Stimulated activated CD8-positive, alpha-beta memory T cell treated with anti-CD3 and anti-CD28 coated beads, Interleukin-15, amount 100 ng/mL, for 1 hour (primary cell): Measurements from ENCODE around the gene CERKL.

Source experiments
- DNase-seq: peaks from one replicate; pipeline ENCODE4 v3.0.0-alpha.2; 2020; ENCODE audit warnings: low read depth

Gene CERKL

DNA sequence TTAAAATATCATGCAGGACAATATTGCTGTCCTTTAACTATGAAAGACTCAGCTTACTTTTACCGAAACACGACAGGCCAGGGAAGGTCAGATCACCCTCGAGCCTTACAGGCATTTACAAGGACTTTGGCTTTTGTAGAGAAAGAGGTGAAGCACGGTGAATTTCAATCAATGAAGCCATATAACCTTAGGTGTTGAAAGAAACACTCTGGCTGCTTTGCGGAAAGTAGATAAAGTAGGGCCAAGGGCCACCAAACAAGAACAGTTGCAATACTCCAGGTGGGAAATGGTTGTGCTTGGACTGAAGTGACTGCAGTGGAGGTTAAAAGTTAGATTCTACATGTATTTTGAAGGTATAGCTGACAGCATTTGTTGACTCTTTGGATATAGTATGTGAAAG is 80.5 kb downstream of the CERKL start:
- no peak for DNase-seq

- DNase-seq: no peak
Observed at GRCh38 chr2:181575650-181576025, 81.3 kb downstream of the CERKL start.

- DNase-seq: no peak
Observed at GRCh38 chr2:181575024-181575649, 81.8 kb downstream of the CERKL start.

DNA sequence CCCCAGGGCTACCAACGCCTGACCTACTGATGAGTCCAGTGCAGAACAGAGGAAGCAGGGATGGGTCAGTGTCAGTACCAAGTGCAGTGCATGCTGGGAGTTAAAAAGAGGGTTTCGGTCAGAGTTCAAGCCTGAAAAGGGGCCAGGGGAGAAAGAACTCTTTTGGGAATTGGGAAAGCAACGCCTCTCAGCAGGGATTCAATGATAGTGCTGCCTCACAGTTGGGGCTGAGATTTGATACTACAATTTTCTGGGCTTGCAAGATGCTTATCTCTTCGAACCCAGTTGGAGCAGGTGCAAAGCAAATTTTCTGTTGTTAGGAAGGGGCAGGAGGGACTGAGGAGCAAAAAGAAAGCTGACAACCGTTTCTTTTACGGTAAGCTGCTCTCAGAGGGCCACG is 82.6 kb downstream of the CERKL start:
- DNase-seq: no peak

DNA sequence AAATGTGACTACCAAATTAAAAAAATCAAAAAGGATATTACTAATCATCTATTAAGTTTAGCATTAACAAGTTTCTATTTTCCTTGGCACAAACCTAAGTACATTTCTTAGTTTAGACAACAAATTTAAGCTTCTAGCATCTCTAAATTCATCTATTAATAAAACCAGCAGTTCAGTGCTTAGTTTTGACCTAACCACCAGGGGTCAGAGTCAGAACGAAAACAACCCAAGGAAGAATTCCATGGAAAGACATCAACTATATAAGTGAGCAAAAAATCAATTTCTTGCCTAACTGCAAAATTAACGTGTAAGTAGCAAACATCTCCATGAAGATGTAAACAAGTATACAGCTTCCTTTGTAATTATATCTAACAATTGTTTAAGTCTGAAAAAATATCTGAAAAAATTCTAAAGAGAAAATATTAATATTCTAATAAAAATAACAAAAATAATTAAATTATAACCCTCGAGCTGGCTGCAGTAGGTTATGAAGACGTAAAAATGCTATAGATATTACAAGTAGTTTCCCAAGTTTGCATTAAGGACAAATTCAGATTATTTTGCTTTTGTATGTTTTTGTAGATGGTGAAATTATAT is 83.7 kb downstream of the CERKL start:
- DNase-seq: no peak

DNA sequence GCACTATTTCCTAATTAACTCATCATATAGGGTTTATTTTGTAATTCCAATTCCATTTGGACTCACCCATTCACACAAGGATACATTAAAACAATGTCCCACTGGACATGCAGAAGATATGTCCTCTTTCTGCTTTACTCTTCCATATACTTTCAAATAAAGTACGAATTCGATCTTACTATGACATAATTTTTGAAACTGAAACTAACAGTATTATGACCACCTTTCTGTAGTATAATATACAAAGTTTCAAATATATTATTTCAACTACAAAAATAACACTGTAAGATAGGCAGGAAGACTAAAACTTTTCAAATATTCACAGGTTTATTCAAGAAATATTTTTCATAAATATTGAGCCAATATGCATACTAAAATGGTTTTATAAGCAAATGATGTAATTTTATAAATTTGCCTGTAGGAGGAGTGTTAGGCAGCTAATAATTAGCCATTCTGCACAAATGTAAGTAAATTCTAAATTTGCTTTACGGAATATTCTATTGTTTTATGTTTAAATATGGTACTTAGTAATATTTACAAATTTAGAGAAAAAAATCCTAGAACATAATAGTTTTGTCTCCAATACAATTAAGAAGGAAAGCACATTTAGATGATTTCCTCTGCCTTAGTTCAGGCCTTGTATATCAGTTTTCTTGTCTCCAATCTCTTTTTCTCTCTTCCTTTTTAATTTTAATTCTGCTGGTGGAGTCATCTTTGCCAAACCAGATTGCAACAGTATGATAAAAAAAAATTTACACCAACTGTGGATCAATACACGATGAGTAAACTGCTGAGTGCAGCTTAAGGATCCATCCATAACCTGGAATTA is 85.9 kb downstream of the CERKL start:
- DNase-seq: no peak

GRCh38 chr2:181570059-181570458 is 86.8 kb downstream of the CERKL start:
- DNase-seq: no peak

- no peak for DNase-seq
Observed at GRCh38 chr2:181566334-181567032, 90.4 kb downstream of the CERKL start.

DNA sequence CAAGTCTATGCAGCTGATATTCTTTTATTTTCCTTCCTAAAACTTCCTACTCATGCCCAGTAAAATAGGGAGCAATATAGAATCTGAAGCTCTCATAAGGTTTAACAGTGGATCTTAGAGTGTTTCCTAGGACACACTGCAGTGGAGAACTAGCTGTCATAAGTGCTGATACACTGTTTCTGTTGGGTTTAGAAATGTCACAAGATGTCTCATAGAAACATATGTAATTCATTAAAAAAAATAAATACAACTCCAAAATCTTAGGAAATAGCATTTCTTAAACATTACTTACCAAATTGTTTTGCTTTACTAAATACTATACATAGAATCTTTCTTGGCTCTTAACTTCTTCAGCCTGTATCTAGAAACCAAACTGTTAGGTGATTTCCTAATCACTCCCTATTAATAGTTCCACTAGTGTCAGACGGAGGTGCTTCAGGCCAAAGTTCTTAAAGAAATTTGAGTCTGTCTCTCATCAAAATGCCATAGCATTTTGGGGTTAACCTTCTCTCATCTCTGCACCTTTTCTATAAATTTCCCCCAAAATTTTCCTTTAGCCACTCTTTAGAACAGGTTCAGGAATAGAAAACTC is 93.7 kb downstream of the CERKL start:
- no peak for DNase-seq

DNA sequence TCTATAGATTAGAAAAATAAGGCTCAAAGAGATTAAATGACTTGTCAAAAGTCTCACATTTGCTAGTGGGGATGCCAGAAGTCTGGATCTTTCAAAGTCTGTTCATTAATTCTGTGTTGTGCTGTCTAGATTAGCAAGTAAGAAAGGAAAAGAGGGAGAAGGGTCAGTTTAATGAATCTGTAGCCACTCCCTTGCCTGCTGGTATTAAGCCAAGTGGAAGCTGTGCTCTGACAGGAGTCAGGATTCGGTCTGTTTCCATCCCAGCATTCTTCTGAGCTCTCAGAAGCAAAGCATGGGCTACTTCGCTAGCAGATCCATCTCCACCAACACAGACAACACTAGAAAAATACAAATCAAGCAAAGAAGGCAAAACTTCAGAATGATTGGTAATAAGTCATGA is 98.5 kb downstream of the CERKL start:
- no peak for DNase-seq

GRCh38 chr2:181554061-181554830 is 102.7 kb downstream of the CERKL start:
- DNase-seq: no peak

GRCh38 chr2:181553244-181553643 is 103.7 kb downstream of the CERKL start:
- no peak for DNase-seq

- no peak for DNase-seq
Observed at GRCh38 chr2:181552808-181553207, 104.1 kb downstream of the CERKL start.

- no peak for DNase-seq
Observed at GRCh38 chr2:181546086-181546485, 110.8 kb downstream of the CERKL start.

- no peak for DNase-seq
Observed at GRCh38 chr2:181542170-181542569, 114.7 kb downstream of the CERKL start.

DNA sequence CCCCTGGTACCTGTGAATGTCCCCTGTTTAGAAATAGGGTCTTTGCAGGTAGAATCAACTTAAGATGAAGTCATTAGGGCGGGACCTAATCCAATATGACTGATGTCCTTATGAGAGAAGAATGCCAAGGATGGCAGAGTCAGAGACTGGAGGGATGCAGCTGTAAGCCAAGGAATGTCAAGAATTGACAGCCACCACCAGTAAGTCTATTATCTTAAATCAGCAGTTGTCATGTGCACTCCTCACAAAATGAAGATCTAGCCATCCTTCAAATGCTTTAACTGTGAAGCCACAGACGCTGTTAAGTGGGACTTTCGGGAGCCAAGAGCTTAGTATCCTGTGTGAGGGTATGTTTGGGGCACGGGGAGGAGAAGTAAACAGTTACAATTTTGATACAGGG is 116.5 kb downstream of the CERKL start:
- no peak for DNase-seq

DNA sequence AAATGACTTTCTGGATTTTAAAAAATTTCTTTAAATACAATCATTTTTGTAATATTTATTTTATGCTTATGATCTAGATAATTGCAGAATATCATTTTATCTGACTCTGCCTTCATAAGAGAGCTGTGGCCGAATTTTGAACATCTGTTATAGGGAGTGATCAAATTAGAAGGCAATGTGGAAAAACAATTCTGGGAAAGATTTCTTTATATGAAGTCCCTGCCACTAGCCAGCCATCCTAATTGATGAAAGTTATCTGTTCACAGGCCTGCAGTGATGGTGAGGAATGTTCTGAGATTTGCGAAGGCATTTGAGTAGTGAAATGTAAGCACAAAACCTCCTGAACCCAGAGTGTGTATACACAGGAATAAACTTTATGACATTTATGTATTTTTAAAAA is 120.2 kb downstream of the CERKL start:
- no peak for DNase-seq

GRCh38 chr2:181528441-181528840 is 128.5 kb downstream of the CERKL start:
- no peak for DNase-seq

- no peak for DNase-seq
Observed at GRCh38 chr2:181527058-181527457, 129.8 kb downstream of the CERKL start.

DNA sequence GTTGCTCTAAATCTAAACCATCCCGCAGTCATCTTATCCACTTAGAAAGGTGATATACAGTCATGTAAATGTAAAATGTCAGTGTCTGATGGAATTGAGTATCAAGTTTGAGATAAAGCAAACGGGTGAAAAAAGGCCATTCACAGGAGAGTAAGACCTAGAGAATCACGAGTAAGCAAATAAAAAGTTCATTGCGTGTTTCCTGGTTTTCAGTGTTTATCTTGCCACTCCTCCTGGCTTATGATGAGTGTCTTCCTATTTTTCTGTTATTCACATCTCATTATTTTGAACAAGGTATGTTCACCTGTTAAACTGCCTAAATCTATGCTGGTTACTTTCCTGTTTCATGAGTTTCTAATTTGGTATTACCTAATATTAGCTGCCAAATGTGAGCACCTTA is 130.9 kb downstream of the CERKL start:
- DNase-seq: no peak

DNA sequence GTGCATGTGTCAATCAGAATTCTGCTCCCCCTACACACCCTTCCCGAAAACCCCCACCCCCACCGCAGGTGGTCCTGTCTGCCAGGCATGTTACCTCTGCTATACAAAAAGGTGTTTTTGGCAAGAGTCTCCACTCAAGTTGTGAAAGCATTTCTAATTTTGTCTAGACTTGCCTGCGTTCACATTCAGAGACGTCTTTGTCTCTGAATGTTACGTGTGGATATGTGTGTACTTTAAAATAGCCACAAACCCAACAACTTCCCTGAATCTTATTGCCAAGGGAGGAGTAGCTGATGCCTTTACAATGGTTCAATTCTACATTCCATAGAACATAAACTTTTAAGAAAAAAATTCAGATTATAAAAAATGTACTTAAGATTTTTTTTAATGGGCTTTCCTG is 133.1 kb downstream of the CERKL start:
- no peak for DNase-seq

GRCh38 chr2:181520253-181520652 is 136.7 kb downstream of the CERKL start:
- no peak for DNase-seq
